GM10266 (cell line): ENCODE measurements around the gene APOBEC2.
A peak's percentile ranks its signal among the peaks of the same experiment; 100 is the strongest.

Experiments used
- DNase-seq: peaks from one replicate; pipeline ENCODE4 v3.0.0; 2012; ENCODE audit errors: extremely low spot score
- CTCF ChIP-seq: IDR thresholded peaks from 2 replicates; pipeline ENCODE4 v1.5.1; 2012; ENCODE audit warnings: mild to moderate bottlenecking, low read depth; ENCODE audit not compliant: control insufficient read depth, insufficient read depth; ENCODE audit errors: missing control alignments

Gene APOBEC2

GRCh38 chr6:41092421-41093140 is 39.6 kb downstream of the APOBEC2 start:
- peak; percentile 35 for DNase-seq
- TF ChIP-seq CTCF = peak; percentile 29

GRCh38 chr6:41093729-41094128 is 40.7 kb downstream of the APOBEC2 start:
- no peak for TF ChIP-seq CTCF
- DNase-seq = no peak

- DNase-seq = no peak
- no peak for TF ChIP-seq CTCF
Observed at GRCh38 chr6:41097467-41098090, 44.6 kb downstream of the APOBEC2 start.

GRCh38 chr6:41098366-41098765 is 45.4 kb downstream of the APOBEC2 start:
- no peak for DNase-seq
- TF ChIP-seq CTCF = no peak

GRCh38 chr6:41100871-41101287 is 47.9 kb downstream of the APOBEC2 start:
- DNase-seq = no peak
- TF ChIP-seq CTCF = no peak

GRCh38 chr6:41103847-41104246 is 50.8 kb downstream of the APOBEC2 start:
- peak; percentile 18 for DNase-seq
- TF ChIP-seq CTCF = no peak

- no peak for TF ChIP-seq CTCF
Observed at GRCh38 chr6:41111017-41111416, 58.0 kb downstream of the APOBEC2 start.

More at GRCh38 chr6:41111017-41111416, 58.0 kb downstream of the APOBEC2 start:
- no peak for DNase-seq
